ENCODE results near the gene FBXL5. TPM values are rescaled to one million over a fixed set of nuclear protein-coding genes. Genes with fewer than 3 reads are reported as not detected.

Gene FBXL5
- polyA plus RNA-seq, 1 donor from 2014 or later, result 53.0 TPM

- H3K36me3 Mint-ChIP-seq, result peaks cover 3% of the 10 kb centered on the region
- H3K4me1 Mint-ChIP-seq, result no peaks in the 10 kb centered on the region
- H3K9me3 Mint-ChIP-seq, result no peaks in the 10 kb centered on the region
- H3K27me3 Mint-ChIP-seq, result no peaks in the 10 kb centered on the region
- H3K27ac Mint-ChIP-seq, result no peak overlapping the region
- H3K4me3 Mint-ChIP-seq, result no peak overlapping the region
Observed at GRCh38 chr4:15577508-15577907, 77.6 kb downstream of the FBXL5 start.

- Mint-ChIP-seq H3K4me1 (no peaks in the 10 kb centered on the region), H3K36me3 (peaks cover 2% of the 10 kb centered on the region)
Observed at GRCh38 chr4:15575966-15576365, 79.2 kb downstream of the FBXL5 start.

DNA sequence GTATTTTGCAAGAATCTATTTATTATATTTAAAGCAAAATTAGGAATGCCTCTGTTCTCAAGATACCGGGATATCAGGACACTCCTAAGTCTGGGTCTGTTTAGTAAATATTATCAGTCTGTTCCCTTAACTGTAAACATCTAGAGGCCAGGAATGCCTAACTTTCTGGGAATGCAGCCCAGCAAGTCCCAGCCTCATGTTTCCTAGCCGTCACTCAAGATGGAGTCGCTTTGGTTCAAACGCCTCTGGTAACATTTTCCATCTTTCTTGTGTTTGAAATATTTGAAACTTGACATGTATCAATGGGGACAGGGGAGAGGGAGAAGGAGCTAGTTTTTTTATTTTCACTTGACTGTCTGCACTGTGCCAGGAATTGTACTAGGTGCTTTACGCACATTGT lies 85.4 kb downstream of the FBXL5 start:
- H3K27me3 Mint-ChIP-seq, result no peaks in the 10 kb centered on the region
- H3K27ac Mint-ChIP-seq, result no peak overlapping the region
- peaks cover 9% of the 10 kb centered on the region for H3K36me3 Mint-ChIP-seq
- H3K4me3 Mint-ChIP-seq, result no peak overlapping the region
- no peaks in the 10 kb centered on the region for H3K4me1 Mint-ChIP-seq
- peaks cover 0 to 4% (median 0%) of the 10 kb centered on the region in 3 donors for H3K9me3 Mint-ChIP-seq

More at GRCh38 chr4:15575966-15576365, 79.2 kb downstream of the FBXL5 start:
- Mint-ChIP-seq H3K27me3 (no peaks in the 10 kb centered on the region), H3K4me3 (no peak overlapping the region), H3K9me3 (no peaks in the 10 kb centered on the region), H3K27ac (no peak overlapping the region)

GRCh38 chr4:15568821-15569220 lies 86.3 kb downstream of the FBXL5 start:
- Mint-ChIP-seq H3K27ac (no peak overlapping the region), H3K4me3 (no peak overlapping the region), H3K36me3 (peaks cover 9% of the 10 kb centered on the region), H3K27me3 (no peaks in the 10 kb centered on the region), H3K9me3 (peaks cover 0 to 4% (median 0%) of the 10 kb centered on the region in 3 donors), H3K4me1 (no peaks in the 10 kb centered on the region)

DNA sequence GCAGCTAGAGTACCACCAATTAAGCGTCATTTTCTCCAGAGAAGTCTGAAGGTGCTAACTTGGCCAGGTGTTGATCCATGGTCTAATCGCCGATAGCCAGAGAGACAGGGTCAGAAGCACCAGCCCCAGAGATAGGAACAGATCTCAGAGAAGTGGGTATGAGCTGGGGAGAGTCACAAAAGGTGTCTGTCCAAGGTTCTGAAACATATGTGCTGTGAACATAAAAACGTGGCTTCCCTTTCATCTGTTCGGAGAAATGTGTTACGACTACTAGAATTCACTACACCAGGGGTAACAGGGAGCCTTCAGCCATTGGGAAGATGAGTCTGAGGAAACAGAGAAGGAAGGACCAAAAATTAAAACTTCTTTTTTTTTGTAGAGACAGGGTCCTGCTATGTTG lies 91.3 kb downstream of the FBXL5 start:
- H3K36me3 Mint-ChIP-seq, result peaks cover 3% of the 10 kb centered on the region
- peaks cover 0 to 2% (median 1%) of the 10 kb centered on the region in 3 donors for H3K9me3 Mint-ChIP-seq
- peaks cover 4 to 7% (median 4%) of the 10 kb centered on the region in 3 donors for H3K4me1 Mint-ChIP-seq
- H3K4me3 Mint-ChIP-seq, result no peak overlapping the region
- no peak overlapping the region for H3K27ac Mint-ChIP-seq
- no peaks in the 10 kb centered on the region for H3K27me3 Mint-ChIP-seq

DNA sequence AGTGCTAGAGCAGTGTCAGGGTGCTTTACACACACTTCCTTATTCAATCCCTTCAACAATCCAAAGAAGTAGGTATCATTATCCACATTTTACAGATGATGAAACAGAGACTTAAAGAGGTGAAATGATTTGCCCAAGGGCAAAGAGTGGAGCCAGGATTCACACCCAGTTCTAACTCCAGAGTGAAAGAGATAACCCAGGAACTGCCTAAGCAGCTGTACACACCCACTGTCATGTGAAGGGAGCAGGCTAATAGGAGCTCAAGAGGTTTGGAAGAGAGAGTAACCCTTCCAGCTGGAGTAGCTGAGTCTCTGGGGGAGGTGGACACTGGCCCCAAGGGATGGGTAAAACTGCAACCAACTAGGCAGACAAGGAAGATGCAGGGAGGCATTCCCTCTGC lies 92.5 kb downstream of the FBXL5 start:
- H3K27me3 Mint-ChIP-seq, result no peaks in the 10 kb centered on the region

GRCh38 chr4:15562114-15562513 lies 93.0 kb downstream of the FBXL5 start:
- peaks cover 0 to 1% (median 0%) of the 10 kb centered on the region in 3 donors for H3K9me3 Mint-ChIP-seq
- peaks cover 4 to 7% (median 4%) of the 10 kb centered on the region in 3 donors for H3K4me1 Mint-ChIP-seq
- H3K27me3 Mint-ChIP-seq, result no peaks in the 10 kb centered on the region
- H3K36me3 Mint-ChIP-seq, result peaks cover 3% of the 10 kb centered on the region
- H3K27ac Mint-ChIP-seq, result no peak overlapping the region
- H3K4me3 Mint-ChIP-seq, result no peak overlapping the region

More for the DNA sequence above, 92.5 kb downstream of the FBXL5 start:
- peaks cover 0 to 2% (median 1%) of the 10 kb centered on the region in 3 donors for H3K9me3 Mint-ChIP-seq
- H3K4me1 Mint-ChIP-seq, result peaks cover 4 to 7% (median 4%) of the 10 kb centered on the region in 3 donors
- H3K4me3 Mint-ChIP-seq, result no peak overlapping the region
- no peak overlapping the region for H3K27ac Mint-ChIP-seq
- H3K36me3 Mint-ChIP-seq, result peaks cover 3% of the 10 kb centered on the region

- Mint-ChIP-seq H3K9me3 (peaks cover 0 to 1% (median 0%) of the 10 kb centered on the region in 3 donors), H3K36me3 (peaks cover 2% of the 10 kb centered on the region), H3K27me3 (no peaks in the 10 kb centered on the region), H3K4me3 (no peak overlapping the region), H3K27ac (no peak overlapping the region), H3K4me1 (peaks cover 4 to 7% (median 4%) of the 10 kb centered on the region in 3 donors)
Observed at GRCh38 chr4:15558561-15558960, 96.6 kb downstream of the FBXL5 start.

- H3K4me3 Mint-ChIP-seq, result no peak overlapping the region
- peaks cover 4 to 7% (median 4%) of the 10 kb centered on the region in 3 donors for H3K4me1 Mint-ChIP-seq
- H3K9me3 Mint-ChIP-seq, result peaks cover 0 to 1% (median 0%) of the 10 kb centered on the region in 3 donors
- H3K27me3 Mint-ChIP-seq, result no peaks in the 10 kb centered on the region
- peaks cover 2% of the 10 kb centered on the region for H3K36me3 Mint-ChIP-seq
- no peak overlapping the region for H3K27ac Mint-ChIP-seq
Observed at GRCh38 chr4:15557786-15558550, 97.2 kb downstream of the FBXL5 start.

GRCh38 chr4:15556511-15557092 lies 98.6 kb downstream of the FBXL5 start:
- Mint-ChIP-seq H3K36me3 (no peaks in the 10 kb centered on the region), H3K27ac (no peak overlapping the region), H3K4me1 (peaks cover 2 to 6% (median 3%) of the 10 kb centered on the region in 3 donors), H3K9me3 (no peaks in the 10 kb centered on the region), H3K4me3 (no peak overlapping the region), H3K27me3 (no peaks in the 10 kb centered on the region)

Other genes starting within 250 kb of the FBXL5 start
- gene C1QTNF7, start 227.3 kb downstream of the FBXL5 start, polyA plus RNA-seq, result not detected
- gene CC2D2A, start 185.5 kb downstream of the FBXL5 start, polyA plus RNA-seq, result not detected
- gene FAM200B, start 26.5 kb upstream of the FBXL5 start, polyA plus RNA-seq, result 39.5 TPM
- 0.21 TPM for gene BST1, start 47.7 kb upstream of the FBXL5 start, polyA plus RNA-seq
- 20.9 TPM for gene CD38, start 123.0 kb upstream of the FBXL5 start, polyA plus RNA-seq